ENCODE results near the gene DBT. TPM values are rescaled to one million over a fixed set of nuclear protein-coding genes. Genes with fewer than 3 reads are reported as not detected.

The DBT gene
- total RNA-seq, 1 donor, result 6.9 TPM

- H3K4me2 ChIP-seq (ENCODE audit: insufficient read depth, low read length), result no peak overlapping the region
- TF ChIP-seq CTCF (IDR thresholded peaks at IDR 0.05; ENCODE audit: extremely low read depth, low read depth, low read length), result no peak
- no peak overlapping the region for H2AFZ ChIP-seq (ENCODE audit: low read length)
- H3K27ac ChIP-seq (ENCODE audit: low read depth, low read length), result no peak overlapping the region
- H4K20me1 ChIP-seq (ENCODE audit: insufficient read depth, low read length), result no peaks in the 10 kb centered on the region
- no peak for DNase-seq (ENCODE audit: insufficient read length, low spot score, missing footprints)
- H3K4me3 ChIP-seq (ENCODE audit: insufficient read depth, low read length), result no peak overlapping the region
- H3K9me3 ChIP-seq (ENCODE audit: low read depth, low read length), result no peaks in the 10 kb centered on the region
- no peaks in the 10 kb centered on the region for H3K4me1 ChIP-seq (ENCODE audit: insufficient read depth, low read length)
- H3K27me3 ChIP-seq (ENCODE audit: insufficient read depth, low read length), result no peaks in the 10 kb centered on the region
- H3K79me2 ChIP-seq (ENCODE audit: insufficient read depth, low read length), result peaks cover 9% of the 10 kb centered on the region
- peaks cover 51% of the 10 kb centered on the region for H3K36me3 ChIP-seq (ENCODE audit: insufficient read depth, low read length)
These were observed 30.5 kb upstream of the DBT start for GRCh38 chr1:100279954-100280682.

- H3K36me3 ChIP-seq (ENCODE audit: insufficient read depth, low read length), result peaks cover 55% of the 10 kb centered on the region
These were observed 29.8 kb upstream of the DBT start for GRCh38 chr1:100279358-100279923.

GRCh38 chr1:100277866-100278265 lies 28.2 kb upstream of the DBT start:
- no peak for TF ChIP-seq CTCF (IDR thresholded peaks at IDR 0.05; ENCODE audit: extremely low read depth, low read depth, low read length)
- Histone ChIP-seq H3K79me2 (ENCODE audit: insufficient read depth, low read length) (peaks cover 12% of the 10 kb centered on the region), H2AFZ (ENCODE audit: low read length) (no peak overlapping the region), H3K4me2 (ENCODE audit: insufficient read depth, low read length) (no peak overlapping the region), H3K27ac (ENCODE audit: low read depth, low read length) (no peak overlapping the region), H3K27me3 (ENCODE audit: insufficient read depth, low read length) (no peaks in the 10 kb centered on the region), H4K20me1 (ENCODE audit: insufficient read depth, low read length) (peaks cover 4% of the 10 kb centered on the region), H3K9me3 (ENCODE audit: low read depth, low read length) (no peaks in the 10 kb centered on the region), H3K36me3 (ENCODE audit: insufficient read depth, low read length) (peaks cover 70% of the 10 kb centered on the region), H3K4me3 (ENCODE audit: insufficient read depth, low read length) (no peak overlapping the region), H3K4me1 (ENCODE audit: insufficient read depth, low read length) (no peaks in the 10 kb centered on the region)
- no peak for DNase-seq (ENCODE audit: insufficient read length, low spot score, missing footprints)

More at GRCh38 chr1:100279358-100279923, 29.8 kb upstream of the DBT start:
- no peak for DNase-seq (ENCODE audit: insufficient read length, low spot score, missing footprints)
- no peak overlapping the region for H3K27ac ChIP-seq (ENCODE audit: low read depth, low read length)
- H3K79me2 ChIP-seq (ENCODE audit: insufficient read depth, low read length), result peaks cover 9% of the 10 kb centered on the region
- H4K20me1 ChIP-seq (ENCODE audit: insufficient read depth, low read length), result no peaks in the 10 kb centered on the region
- no peaks in the 10 kb centered on the region for H3K9me3 ChIP-seq (ENCODE audit: low read depth, low read length)
- no peaks in the 10 kb centered on the region for H3K4me1 ChIP-seq (ENCODE audit: insufficient read depth, low read length)
- H3K4me3 ChIP-seq (ENCODE audit: insufficient read depth, low read length), result no peak overlapping the region
- no peaks in the 10 kb centered on the region for H3K27me3 ChIP-seq (ENCODE audit: insufficient read depth, low read length)
- no peak overlapping the region for H2AFZ ChIP-seq (ENCODE audit: low read length)
- no peak for TF ChIP-seq CTCF (IDR thresholded peaks at IDR 0.05; ENCODE audit: extremely low read depth, low read depth, low read length)
- H3K4me2 ChIP-seq (ENCODE audit: insufficient read depth, low read length), result no peak overlapping the region

- H3K4me3 ChIP-seq (ENCODE audit: insufficient read depth, low read length), result no peak overlapping the region
- no peak for DNase-seq (ENCODE audit: insufficient read length, low spot score, missing footprints)
These were observed 18.6 kb upstream of the DBT start for GRCh38 chr1:100268202-100268601.

More at GRCh38 chr1:100268202-100268601, 18.6 kb upstream of the DBT start:
- H3K27me3 ChIP-seq (ENCODE audit: insufficient read depth, low read length), result no peaks in the 10 kb centered on the region
- H2AFZ ChIP-seq (ENCODE audit: low read length), result no peak overlapping the region
- H3K27ac ChIP-seq (ENCODE audit: low read depth, low read length), result no peak overlapping the region
- peaks cover 39% of the 10 kb centered on the region for H3K36me3 ChIP-seq (ENCODE audit: insufficient read depth, low read length)
- no peak for TF ChIP-seq CTCF (IDR thresholded peaks at IDR 0.05; ENCODE audit: extremely low read depth, low read depth, low read length)
- peaks cover 39% of the 10 kb centered on the region for H3K79me2 ChIP-seq (ENCODE audit: insufficient read depth, low read length)
- peaks cover 12% of the 10 kb centered on the region for H3K4me1 ChIP-seq (ENCODE audit: insufficient read depth, low read length)
- no peaks in the 10 kb centered on the region for H3K9me3 ChIP-seq (ENCODE audit: low read depth, low read length)
- H3K4me2 ChIP-seq (ENCODE audit: insufficient read depth, low read length), result no peak overlapping the region
- H4K20me1 ChIP-seq (ENCODE audit: insufficient read depth, low read length), result no peaks in the 10 kb centered on the region

Data from osteoblast (primary cell).